HepG2 (cell line): ENCODE results near the gene NGLY1. TPM values are rescaled to one million over a fixed set of nuclear protein-coding genes. Genes with fewer than 3 reads are reported as not detected.

Experiments
- DNMT3B ChIP-seq: conservative IDR thresholded peaks from 2 replicates; pipeline ENCODE4 v1.6.1; 2016; ENCODE audit warnings: missing biosample characterization, control low read depth
- HNRNPUL1 ChIP-seq: fragments of 200-400 bp; formaldehyde crosslinking; IDR thresholded peaks from 2 replicates; pipeline ENCODE4 v1.6.1; 2017; ENCODE audit warnings: low read depth, mild to moderate bottlenecking, low read length, moderate library complexity
- HOXD1 ChIP-seq: sonication (generic); formaldehyde crosslinking; IDR thresholded peaks from 2 replicates; pipeline ENCODE4 v1.5.0; 2020; ENCODE audit warnings: missing genetic modification reagents
- KLF15 ChIP-seq: sonication (generic); formaldehyde crosslinking; IDR thresholded peaks from 2 replicates; pipeline ENCODE4 v1.8.1; 2023; ENCODE audit warnings: borderline replicate concordance, mild to moderate bottlenecking, inconsistent platforms, missing genetic modification reagents, mixed read lengths
- KLF6 ChIP-seq: IDR thresholded peaks from 2 replicates; pipeline ENCODE4 v1.8.0; 2016; ENCODE audit warnings: missing biosample characterization, missing genetic modification reagents
- MYNN ChIP-seq: sonication (generic); formaldehyde crosslinking; IDR thresholded peaks from 2 replicates; pipeline ENCODE4 v1.4.0; 2020; ENCODE audit warnings: mild to moderate bottlenecking, low read depth, missing genetic modification reagents
- RBFOX2 ChIP-seq: fragments of 200-400 bp; formaldehyde crosslinking; IDR thresholded peaks from 2 replicates; pipeline ENCODE4 v1.6.1; 2017; ENCODE audit warnings: low read depth, mild to moderate bottlenecking, low read length
- SNAI1 ChIP-seq: sonication (generic); formaldehyde crosslinking; IDR thresholded peaks from 2 replicates; pipeline ENCODE4 v1.5.0; 2020; ENCODE audit warnings: mild to moderate bottlenecking, missing genetic modification reagents, borderline replicate concordance
- TFE3 ChIP-seq: IDR thresholded peaks from 2 replicates; pipeline ENCODE4 v1.6.1; 2016
- TSC22D2 ChIP-seq: sonication (generic); formaldehyde crosslinking; IDR thresholded peaks from 2 replicates; pipeline ENCODE4 v1.5.1; 2020; ENCODE audit warnings: missing genetic modification reagents, mild to moderate bottlenecking, borderline replicate concordance
- ZBTB40 ChIP-seq, 2 experiments: fragments of 450-650 bp in 1 of 2; sonication (generic) in 1 of 2; formaldehyde crosslinking in 1 of 2; IDR thresholded peaks; 2 replicates each; pipeline versions ENCODE4 v1.6.1 to v1.8.0; 2016 to 2022; ENCODE audit warnings: antibody characterized with exemption in 1 of 2, mild to moderate bottlenecking in 1 of 2, missing genetic modification reagents in 1 of 2
- ZFP82 ChIP-seq: sonication (generic); formaldehyde crosslinking; IDR thresholded peaks from 2 replicates; pipeline ENCODE4 v1.5.1; 2020; ENCODE audit warnings: mild to moderate bottlenecking, missing genetic modification reagents, borderline replicate concordance
- ZKSCAN1 ChIP-seq: fragments of 150-350 bp; IDR thresholded peaks from 2 replicates; pipeline ENCODE4 v1.6.1; 2014; ENCODE audit warnings: low read length
- ZNF180 ChIP-seq: sonication (generic); formaldehyde crosslinking; IDR thresholded peaks from 2 replicates; pipeline ENCODE4 v1.4.0; 2020; ENCODE audit warnings: low read depth, missing genetic modification reagents, borderline replicate concordance
- ZNF230 ChIP-seq: sonication (generic); formaldehyde crosslinking; IDR thresholded peaks from 2 replicates; pipeline ENCODE4 v1.4.0; 2020; ENCODE audit warnings: mild to moderate bottlenecking, missing genetic modification reagents
- ZNF644 ChIP-seq: IDR thresholded peaks from 2 replicates; pipeline ENCODE4 v1.6.1; 2016; ENCODE audit warnings: low read depth
- polyA plus RNA-seq, 8 experiments: library from polyadenylated mRNA; depleted of rRNA in 3 of 8; stranded (reverse) in 7 of 8; unstranded in 1 of 8; fragments of >200 nt; fragmentation: Illumina TruSeq in 4 of 8; extraction: Trizol in 4 of 8; gene quantifications; 2 replicates each; pipeline versions ENCODE4 v1.2.1 to v1.2.3, GENCODE V29; 2011 to 2016; ENCODE audit warnings: low read depth in 4 of 8, missing spikeins in 1 of 8, mixed read lengths in 1 of 8; ENCODE audit not compliant: insufficient read depth in 1 of 8
- total RNA-seq, 5 experiments: library from RNA; depleted of rRNA; stranded (reverse); fragments of >200 nt; fragmentation: Illumina TruSeq; extraction: Trizol; gene quantifications; 2 replicates each; pipeline ENCODE4 v1.2.3, GENCODE V29; 2016; ENCODE audit warnings: low read depth in 1 of 5
- TF ChIP-seq, protein P1 (sequence below): sonication (generic); formaldehyde crosslinking; IDR thresholded peaks from 2 replicates; pipeline ENCODE4 v1.4.0; 2020; ENCODE audit warnings: missing genetic modification reagents; ENCODE audit errors: not compliant biosample characterization

The NGLY1 gene
- total and polyA plus RNA-seq, 2 of the 13 experiments (the other 11 are each of a cell fraction or from before 2014, with no cell fraction given) = 28.2 to 44.5 TPM

DNA sequence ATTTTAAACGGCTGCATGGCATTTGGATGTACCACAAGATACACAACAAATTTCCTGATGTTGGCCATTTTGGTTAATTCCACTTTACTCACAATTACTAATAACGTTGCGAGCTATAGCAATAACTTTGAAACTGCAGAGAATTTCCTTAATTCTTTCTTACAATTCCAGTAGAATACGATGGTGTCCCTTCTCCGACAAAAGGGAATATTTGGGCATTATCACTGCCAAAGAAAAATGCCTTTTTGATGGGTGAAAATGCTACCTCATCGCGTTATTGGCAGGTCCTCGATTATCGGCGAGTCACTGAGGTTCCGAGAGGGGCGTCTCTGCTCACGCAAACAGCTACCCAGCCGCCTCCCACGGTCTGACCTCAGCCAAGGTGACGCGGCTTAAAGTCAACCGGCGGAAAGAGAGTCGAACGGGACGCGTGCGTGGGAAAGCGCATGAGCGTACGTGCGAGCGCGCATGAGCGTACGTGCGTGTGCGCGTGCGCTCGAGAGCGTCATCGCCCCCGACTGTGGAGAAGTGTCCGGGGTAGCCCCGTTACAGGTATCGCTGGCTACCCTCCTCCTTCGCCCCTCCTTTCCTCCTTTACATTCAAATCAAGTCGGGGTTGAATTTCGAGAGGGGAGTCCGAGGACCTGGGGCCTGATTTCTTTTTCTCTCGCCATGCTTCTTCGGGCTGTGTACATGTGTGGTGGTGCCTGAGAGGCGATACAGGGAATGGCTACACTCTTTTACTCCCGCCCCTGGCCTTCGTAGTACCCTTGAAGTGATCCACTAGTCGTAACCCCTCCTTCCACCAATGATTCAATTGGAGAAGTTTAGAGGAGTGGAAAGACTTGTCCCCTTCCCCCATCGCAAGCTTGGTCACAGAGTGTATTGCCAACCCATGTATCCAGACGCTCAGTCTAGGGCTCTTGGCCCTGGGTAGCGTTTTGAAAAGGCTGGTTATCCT is 6.6 kb upstream of the NGLY1 start, which contains the start of gene OXSM (continued):
- peak; percentile 68 for TF ChIP-seq TFE3 (CRISPR knock-in tag)
- TF ChIP-seq ZNF644 = 0 out of 2 replicates have a peak, but pooled peaks have one; percentile 26
- no peak for TF ChIP-seq ZBTB40 (IDR thresholded peaks at IDR 0.05)
- peak; percentile 63; the same call in 1 of the 2 replicates for TF ChIP-seq ZBTB40 (CRISPR knock-in tag; IDR thresholded peaks at IDR 0.05)
- peak; percentile 91; the same call in 1 of the 2 replicates for TF ChIP-seq ZNF230
- TF ChIP-seq RBFOX2 = peak; percentile 88
- no peak for TF ChIP-seq ZNF180 (CRISPR knock-in tag)
- TF ChIP-seq SNAI1 (CRISPR knock-in tag) = 0 out of 2 replicates have a peak, but pooled peaks have one; percentile 27
- no peak for TF ChIP-seq HOXD1 (CRISPR knock-in tag)
- TF ChIP-seq TSC22D2 = peak; percentile 72; the same call in 1 of the 2 replicates
- TF ChIP-seq MYNN (CRISPR knock-in tag) = no peak
- TF ChIP-seq HNRNPUL1 = no peak
- TF ChIP-seq ZFP82 = no peak
- TF ChIP-seq, protein P1, sequence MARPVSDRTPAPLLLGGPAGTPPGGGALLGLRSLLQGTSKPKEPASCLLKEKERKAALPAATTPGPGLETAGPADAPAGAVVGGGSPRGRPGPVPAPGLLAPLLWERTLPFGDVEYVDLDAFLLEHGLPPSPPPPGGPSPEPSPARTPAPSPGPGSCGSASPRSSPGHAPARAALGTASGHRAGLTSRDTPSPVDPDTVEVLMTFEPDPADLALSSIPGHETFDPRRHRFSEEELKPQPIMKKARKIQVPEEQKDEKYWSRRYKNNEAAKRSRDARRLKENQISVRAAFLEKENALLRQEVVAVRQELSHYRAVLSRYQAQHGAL (CRISPR knock-in tag) = peak; percentile 62
- TF ChIP-seq KLF15 = peak; percentile 77; the same call in 1 of the 2 replicates
- no peak for TF ChIP-seq ZKSCAN1
- TF ChIP-seq DNMT3B = no peak
- no peak for TF ChIP-seq KLF6
